B cell (primary cell): ENCODE results near the gene PRPF40A. TPM values are rescaled to one million over a fixed set of nuclear protein-coding genes. Genes with fewer than 3 reads are reported as not detected.
"Not testable (repeated sequence)": the region's sequence is repeated elsewhere in the genome, so short reads cannot be mapped to it uniquely, and the experiment has no call there.

ENCODE experiments used
- ATAC-seq: fragments of 200-7000 bp; cut with Tn5 transposase; one replicate; pipeline ENCODE4 v1.10.0; 2021; ENCODE audit warnings: low read depth, mild to moderate bottlenecking, moderate number of reproducible peaks, moderate library complexity
- CTCF ChIA-PET: fragments of 350-600 bp; sonication (Branson Sonifier 250); formaldehyde crosslinking; loops from one replicate; lab custom pipeline; 2021; ENCODE audit warnings: antibody characterized with exemption, inconsistent platforms; lab: Charles Lee
- POLR2A ChIA-PET: fragments of 350-600 bp; sonication (Branson Sonifier 250); formaldehyde crosslinking; loops from one replicate; lab custom pipeline; 2021; ENCODE audit warnings: antibody characterized with exemption; lab: Charles Lee
- DNase-seq: peaks from one replicate; pipeline ENCODE4 v3.0.0; 2013
- H2AFZ ChIP-seq: 2 replicates; pipeline ENCODE4 v1.6.1; 2012; ENCODE audit warnings: mild to moderate bottlenecking, low read depth, low read length; ENCODE audit not compliant: insufficient read depth, poor library complexity, severe bottlenecking
- H3K27ac ChIP-seq, 2 donors: 1 replicate in 1 of 2; 2 replicates in 1 of 2; pipeline ENCODE4 v1.5.1; 2012 to 2013; ENCODE audit warnings: low read length in 2 of 2, mild to moderate bottlenecking in 2 of 2, moderate library complexity in 1 of 2
- H3K27me3 ChIP-seq, 4 experiments: fragments of 200-600 bp in 1 of 4; sonication (generic) in 1 of 4; replicated peaks in 1 of 4; 1 replicate in 2 of 4; 2 replicates in 2 of 4; pipeline versions ENCODE4 v1.6.1 to v1.7.0; 2013 to 2016; ENCODE audit warnings: low read length in 3 of 4, mild to moderate bottlenecking in 2 of 4, mixed read lengths in 1 of 4, moderate library complexity in 1 of 4; ENCODE audit not compliant: insufficient read depth in 4 of 4, control insufficient read depth in 3 of 4; ENCODE audit errors: control extremely low read depth in 1 of 4
- H3K36me3 ChIP-seq, 2 experiments: replicated peaks in 1 of 2; 1 replicate in 1 of 2; 2 replicates in 1 of 2; pipeline versions ENCODE4 v1.6.1 to v1.7.1; 2013; ENCODE audit warnings: low read length in 1 of 2; ENCODE audit not compliant: insufficient read depth in 2 of 2, control insufficient read depth in 1 of 2; ENCODE audit errors: control extremely low read depth in 1 of 2, extremely low read depth in 1 of 2
- H3K4me1 ChIP-seq, 2 donors: fragments of 200-600 bp in 1 of 2; sonication (generic) in 1 of 2; 1 replicate in 1 of 2; 2 replicates in 1 of 2; pipeline versions ENCODE4 v1.5.1 to v1.6.1; 2013 to 2017; ENCODE audit warnings: low read length in 2 of 2; ENCODE audit not compliant: control insufficient read depth in 2 of 2, insufficient read depth in 2 of 2
- H3K4me2 ChIP-seq: replicated peaks from 2 replicates; pipeline ENCODE3; 2012; ENCODE audit warnings: mild to moderate bottlenecking, low read depth, low read length; ENCODE audit not compliant: poor library complexity, severe bottlenecking
- H3K4me3 ChIP-seq, 5 experiments: fragments of 200-600 bp in 1 of 5; sonication (generic) in 1 of 5; 1 replicate in 3 of 5; 2 replicates in 2 of 5; pipeline versions ENCODE4 v1.5.1 to v1.7.0; 2011 to 2016; ENCODE audit warnings: low read length in 4 of 5, mild to moderate bottlenecking in 4 of 5, low read depth in 2 of 5, control low read depth in 1 of 5, moderate library complexity in 1 of 5; ENCODE audit not compliant: insufficient read depth in 1 of 5; ENCODE audit errors: control extremely low read depth in 1 of 5, extremely low read depth in 1 of 5
- H3K79me2 ChIP-seq: fragments of 200-600 bp; sonication (generic); one replicate; pipeline ENCODE4 v1.6.0; 2016; ENCODE audit warnings: low read length; ENCODE audit not compliant: control insufficient read depth, insufficient read depth
- H3K9ac ChIP-seq: fragments of 200-600 bp; sonication (generic); 2 replicates; pipeline ENCODE4 v1.6.1; 2017; ENCODE audit warnings: mild to moderate bottlenecking, low read length, moderate library complexity
- H3K9me3 ChIP-seq, 3 donors: one replicate each; pipeline versions ENCODE4 v1.6.1 to v1.7.1; 2013; ENCODE audit warnings: low read length in 2 of 3; ENCODE audit not compliant: control insufficient read depth in 2 of 3, insufficient read depth in 1 of 3; ENCODE audit errors: control extremely low read depth in 1 of 3
- H4K20me1 ChIP-seq: 2 replicates; pipeline ENCODE4 v1.6.0; 2012; ENCODE audit warnings: mild to moderate bottlenecking, low read length; ENCODE audit not compliant: insufficient read depth, control insufficient read depth, poor library complexity, severe bottlenecking
- H3K27ac Mint-ChIP-seq: one replicate; pipeline ENCODE4 v1.8.0; 2021; ENCODE audit warnings: mixed read lengths
- H3K27me3 Mint-ChIP-seq: one replicate; pipeline ENCODE4 v1.8.0; 2021; ENCODE audit warnings: mixed read lengths
- H3K4me1 Mint-ChIP-seq: one replicate; pipeline ENCODE4 v1.8.0; 2021; ENCODE audit warnings: mixed read lengths
- H3K4me3 Mint-ChIP-seq: one replicate; pipeline ENCODE4 v1.8.0; 2021; ENCODE audit warnings: mixed read lengths
- H3K9me3 Mint-ChIP-seq: one replicate; pipeline ENCODE4 v1.8.0; 2022; ENCODE audit warnings: mixed read lengths; ENCODE audit not compliant: insufficient read depth
- EZH2 ChIP-seq: IDR thresholded peaks from 2 replicates; pipeline ENCODE4 v1.6.1; 2012; ENCODE audit warnings: borderline replicate concordance, low read depth, mild to moderate bottlenecking, moderate library complexity, low read length; ENCODE audit not compliant: insufficient read depth, poor library complexity, severe bottlenecking
- WGBS: methylation state at CpG from one replicate; pipeline ENCODE4 v1.1.5; 2013; ENCODE audit warnings: missing lambda C conversion rate; ENCODE audit not compliant: insufficient coverage; 5-methylcytosine and 5-hydroxymethylcytosine counted together
- intact Hi-C: fragments of 100-400 bp; cut with micrococcal nuclease; formaldehyde crosslinking; loops from one replicate; pipeline ENCODE4 v1.10.0; 2022
- polyA plus RNA-seq: library from polyadenylated mRNA; depleted of rRNA; stranded (reverse); fragments of >200 nt; gene quantifications from 2 replicates; pipeline ENCODE4 v1.2.3, GENCODE V29; 2012
- total RNA-seq, 2 donors: library from RNA; stranded (reverse); fragments of 120-200 nt in 1 of 2; gene quantifications; 1 replicate in 1 of 2; 2 replicates in 1 of 2; pipeline versions ENCODE4 v1.2.3 to v1.2.4, GENCODE V29; 2013 to 2022
- TF ChIP-seq, protein P1 (sequence below): fragments of 200-600 bp; IDR thresholded peaks from one replicate; pipeline ENCODE4 v1.8.0; 2022; ENCODE audit warnings: antibody characterized with exemption, mild to moderate bottlenecking

PRPF40A gene
- total and polyA plus RNA-seq, 2 donors (not counting 1 experiment from before 2014, with no cell fraction given) = 40.4 to 115 TPM

GRCh38 chr2:152723918-152724317, 6.7 kb upstream of the PRPF40A start:
- Histone ChIP-seq H2AFZ (no peak overlapping the region), H3K9ac (no peak overlapping the region), H3K36me3 (peaks cover 3 to 4% of the 10 kb centered on the region in 2 experiments), H3K27ac (no peak overlapping the region), H3K9me3 (no peaks in the 10 kb centered on the region), H3K27me3 (no peaks in the 10 kb centered on the region), H3K79me2 (peaks cover 41% of the 10 kb centered on the region), H3K4me3 (no peak overlapping the region), H4K20me1 (peaks cover 23% of the 10 kb centered on the region), H3K4me2 (no peak overlapping the region), H3K4me1 (peaks cover 10 to 15% of the 10 kb centered on the region in 2 donors)
- intact Hi-C loops = no loop called here
- H3K27ac Mint-ChIP-seq = no peak overlapping the region
- ATAC-seq (no peak), DNase-seq (no peak)
- ChIA-PET CTCF (no interaction called here), POLR2A (no interaction called here)
- no peak overlapping the region for H3K4me3 Mint-ChIP-seq
- H3K9me3 Mint-ChIP-seq = no peaks in the 10 kb centered on the region
- H3K4me1 Mint-ChIP-seq = peaks cover 28% of the 10 kb centered on the region
- WGBS = no CpG with 5 or more reads among the region's 1 CpG
- TF ChIP-seq, protein P1, sequence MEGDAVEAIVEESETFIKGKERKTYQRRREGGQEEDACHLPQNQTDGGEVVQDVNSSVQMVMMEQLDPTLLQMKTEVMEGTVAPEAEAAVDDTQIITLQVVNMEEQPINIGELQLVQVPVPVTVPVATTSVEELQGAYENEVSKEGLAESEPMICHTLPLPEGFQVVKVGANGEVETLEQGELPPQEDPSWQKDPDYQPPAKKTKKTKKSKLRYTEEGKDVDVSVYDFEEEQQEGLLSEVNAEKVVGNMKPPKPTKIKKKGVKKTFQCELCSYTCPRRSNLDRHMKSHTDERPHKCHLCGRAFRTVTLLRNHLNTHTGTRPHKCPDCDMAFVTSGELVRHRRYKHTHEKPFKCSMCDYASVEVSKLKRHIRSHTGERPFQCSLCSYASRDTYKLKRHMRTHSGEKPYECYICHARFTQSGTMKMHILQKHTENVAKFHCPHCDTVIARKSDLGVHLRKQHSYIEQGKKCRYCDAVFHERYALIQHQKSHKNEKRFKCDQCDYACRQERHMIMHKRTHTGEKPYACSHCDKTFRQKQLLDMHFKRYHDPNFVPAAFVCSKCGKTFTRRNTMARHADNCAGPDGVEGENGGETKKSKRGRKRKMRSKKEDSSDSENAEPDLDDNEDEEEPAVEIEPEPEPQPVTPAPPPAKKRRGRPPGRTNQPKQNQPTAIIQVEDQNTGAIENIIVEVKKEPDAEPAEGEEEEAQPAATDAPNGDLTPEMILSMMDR = no peak
- no peak for TF ChIP-seq EZH2
- no peaks in the 10 kb centered on the region for H3K27me3 Mint-ChIP-seq

DNA sequence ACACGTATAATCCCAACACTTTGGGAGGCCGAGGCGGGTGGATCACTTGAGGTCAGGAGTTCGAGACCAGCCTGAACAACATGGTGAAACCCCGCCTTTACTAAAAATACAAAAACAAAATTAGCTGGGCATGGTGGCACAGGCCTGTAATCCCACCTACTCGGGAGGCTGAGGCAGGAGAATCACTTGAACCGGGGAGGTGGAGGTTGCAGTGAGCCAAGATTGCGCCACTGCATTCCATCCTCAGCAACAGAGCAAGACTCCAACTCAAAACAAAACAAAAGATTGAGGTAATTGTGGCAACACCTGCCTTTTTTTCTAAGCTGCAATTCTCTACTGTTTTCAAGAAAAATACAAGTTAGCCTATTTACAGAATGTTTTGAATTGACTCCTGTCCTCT, 5.4 kb upstream of the PRPF40A start:
- 96% methylated on average over 5 of the region's 8 CpGs for WGBS
- H3K4me1 Mint-ChIP-seq = peaks cover 30% of the 10 kb centered on the region
- H3K27ac ChIP-seq, H3K27me3 Mint-ChIP-seq, H3K4me3 Mint-ChIP-seq, CTCF ChIA-PET, H3K9me3 ChIP-seq, ATAC-seq, H3K4me2 ChIP-seq, H2AFZ ChIP-seq, POLR2A ChIA-PET, DNase-seq, H3K27ac Mint-ChIP-seq, H3K9ac ChIP-seq, H3K4me3 ChIP-seq, H3K9me3 Mint-ChIP-seq, H3K27me3 ChIP-seq, H3K36me3 ChIP-seq, intact Hi-C loops: not testable (repeated sequence)
- peaks cover 35% of the 10 kb centered on the region for H3K79me2 ChIP-seq
- peaks cover 23% of the 10 kb centered on the region for H4K20me1 ChIP-seq
- peaks cover 10 to 15% of the 10 kb centered on the region in 2 donors for H3K4me1 ChIP-seq
